PC-3 (cell line): ENCODE results near the gene LINC01488. TPM values are rescaled to one million over a fixed set of nuclear protein-coding genes. Genes with fewer than 3 reads are reported as not detected.

Experiments used
- ATAC-seq: fragments of 200-7000 bp; cut with Tn5 transposase; 2 replicates; pipeline ENCODE4 v1.9.1; 2020; ENCODE audit warnings: mild to moderate bottlenecking, moderate library complexity
- BruUV-seq: library from RNA; stranded (reverse); fragments of 400-500 nt; replicated peaks from 2 replicates; lab custom pipeline; 2021; lab: Mats Ljungman, UMichigan
- CTCF ChIA-PET: fragments of 300-600 bp; sonication (Branson Sonifier 250); formaldehyde crosslinking; loops from one replicate; lab custom pipeline; 2022; ENCODE audit warnings: antibody characterized with exemption; lab: Charles Lee
- POLR2A ChIA-PET: fragments of 300-600 bp; sonication (Branson Sonifier 250); formaldehyde crosslinking; loops from one replicate; lab custom pipeline; 2022; ENCODE audit warnings: antibody characterized with exemption; ENCODE audit not compliant: unreplicated experiment; lab: Charles Lee
- DNase-seq: peaks from one replicate; pipeline ENCODE4 v3.0.0-alpha.2; 2015
- H2AFZ ChIP-seq: fragments of 300-600 bp; sonication (generic); 2 replicates; pipeline ENCODE4 v1.6.0; 2016; ENCODE audit warnings: antibody characterized with exemption, low read length
- H3F3A ChIP-seq: fragments of 300-600 bp; sonication (generic); one replicate; pipeline ENCODE4 v1.6.0; 2017; ENCODE audit warnings: antibody characterized with exemption, low read length, control low read depth, mild to moderate bottlenecking; ENCODE audit not compliant: unreplicated experiment
- H3K27ac ChIP-seq: fragments of 300-600 bp; sonication (generic); 2 replicates; pipeline ENCODE4 v1.5.1; 2016; ENCODE audit warnings: mild to moderate bottlenecking, low read length
- H3K27me3 ChIP-seq: fragments of 300-600 bp; sonication (generic); 2 replicates; pipeline ENCODE4 v1.6.1; 2016; ENCODE audit warnings: low read length, mixed read lengths
- H3K36me3 ChIP-seq: fragments of 300-600 bp; sonication (generic); 2 replicates; pipeline ENCODE4 v1.6.1; 2016; ENCODE audit warnings: low read depth, mixed run types, low read length, mixed read lengths
- H3K4me1 ChIP-seq: fragments of 300-600 bp; sonication (generic); 2 replicates; pipeline ENCODE4 v1.5.1; 2016; ENCODE audit warnings: low read length; ENCODE audit not compliant: insufficient read depth
- H3K4me2 ChIP-seq: fragments of 300-600 bp; sonication (generic); 2 replicates; pipeline ENCODE4 v1.6.0; 2016; ENCODE audit warnings: low read length
- H3K4me3 ChIP-seq: fragments of 300-600 bp; sonication (generic); 2 replicates; pipeline ENCODE4 v1.5.1; 2016; ENCODE audit warnings: mild to moderate bottlenecking, low read length, mixed read lengths
- H3K79me2 ChIP-seq: fragments of 300-600 bp; sonication (generic); 2 replicates; pipeline ENCODE4 v1.6.1; 2017; ENCODE audit warnings: low read length, mixed read lengths
- H3K9ac ChIP-seq: fragments of 300-600 bp; sonication (generic); 2 replicates; pipeline ENCODE4 v1.6.0; 2016; ENCODE audit warnings: mild to moderate bottlenecking, low read length
- H3K9me2 ChIP-seq: fragments of 300-600 bp; sonication (generic); replicated peaks from 2 replicates; pipeline ENCODE4 v1.6.1; 2016; ENCODE audit warnings: mixed run types, low read length, mixed read lengths
- H3K9me3 ChIP-seq: fragments of 300-600 bp; sonication (generic); 2 replicates; pipeline ENCODE4 v1.6.1; 2016; ENCODE audit warnings: low read length, mixed read lengths
- H4K20me1 ChIP-seq: fragments of 300-600 bp; sonication (generic); 2 replicates; pipeline ENCODE4 v1.6.1; 2016; ENCODE audit warnings: low read length, mixed read lengths
- CTCF ChIP-seq: fragments of 300-600 bp; sonication (generic); conservative IDR thresholded peaks from 2 replicates; pipeline ENCODE4 v1.5.1; 2017; ENCODE audit warnings: antibody characterized with exemption, low read depth, mild to moderate bottlenecking, low read length
- EZH2 ChIP-seq: fragments of 300-600 bp; sonication (generic); IDR thresholded peaks from one replicate; pipeline ENCODE4 v1.6.1; 2017; ENCODE audit warnings: antibody characterized with exemption, mild to moderate bottlenecking, low read length; ENCODE audit not compliant: unreplicated experiment
- EZH2phosphoT487 ChIP-seq: fragments of 300-600 bp; sonication (generic); IDR thresholded peaks from 2 replicates; pipeline ENCODE4 v1.6.1; 2018; ENCODE audit warnings: mild to moderate bottlenecking, antibody characterized with exemption, low read length, borderline replicate concordance
- intact Hi-C: fragments of 100-400 bp; cut with micrococcal nuclease; formaldehyde crosslinking; loops from 2 replicates; pipeline ENCODE4 v1.9.0; 2023
- total RNA-seq: library from RNA; depleted of rRNA; stranded (reverse); fragments of >200 nt; gene quantifications from 2 replicates; pipeline ENCODE4 v1.2.3, GENCODE V29; 2014

Gene LINC01488
- total RNA-seq, 1 experiment from 2014 or later: not detected

- H3K4me1 ChIP-seq: peaks cover 14% of the 10 kb centered on the region
- no peak overlapping the region for H3K27ac ChIP-seq
- CTCF ChIA-PET: no interaction called here
- ATAC-seq (no peak), DNase-seq (no peak)
- no peaks in the 10 kb centered on the region for H3K9me2 ChIP-seq
- no peaks in the 10 kb centered on the region for H3F3A ChIP-seq
- intact Hi-C loops: no loop called here
- H2AFZ ChIP-seq: no peak overlapping the region
- H3K9me3 ChIP-seq: no peaks in the 10 kb centered on the region
- no peaks in the 10 kb centered on the region for H3K27me3 ChIP-seq
- BruUV-seq: no TSS peak
- H4K20me1 ChIP-seq: no peaks in the 10 kb centered on the region
- no peak overlapping the region for H3K4me3 ChIP-seq
- no peaks in the 10 kb centered on the region for H3K36me3 ChIP-seq
- no peaks in the 10 kb centered on the region for H3K79me2 ChIP-seq
- H3K4me2 ChIP-seq: no peak overlapping the region
- TF ChIP-seq CTCF (no peak), EZH2phosphoT487 (no peak), EZH2 (no peak)
- POLR2A ChIA-PET: no interaction called here
- no peak overlapping the region for H3K9ac ChIP-seq
Observed at GRCh38 chr11:69499186-69499917, 17.9 kb downstream of the LINC01488 start.

DNA sequence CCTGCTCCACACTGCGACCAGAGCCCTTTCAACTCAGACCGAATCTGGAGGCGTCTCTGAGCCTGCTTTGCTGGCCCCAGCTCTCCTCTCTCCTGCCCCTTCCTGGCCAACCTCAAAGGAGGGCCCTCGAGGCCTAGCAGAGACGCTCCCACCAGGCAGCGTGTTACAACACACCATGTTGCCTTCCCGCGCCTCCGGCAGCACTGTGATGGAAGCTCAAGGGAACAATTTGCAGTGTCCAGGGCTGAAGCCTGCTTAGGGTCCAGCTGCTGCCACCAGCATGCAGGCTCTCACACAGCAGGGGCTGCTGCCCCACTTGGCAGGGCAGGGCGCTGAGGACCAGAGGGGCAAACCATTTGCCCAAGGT is 18.4 kb downstream of the LINC01488 start:
- no peak overlapping the region for H3K27ac ChIP-seq
- no peaks in the 10 kb centered on the region for H3F3A ChIP-seq
- H3K4me3 ChIP-seq: no peak overlapping the region
- no peaks in the 10 kb centered on the region for H3K9me3 ChIP-seq
- H3K27me3 ChIP-seq: no peaks in the 10 kb centered on the region
- intact Hi-C loops: no loop called here
- BruUV-seq: no TSS peak
- no peaks in the 10 kb centered on the region for H4K20me1 ChIP-seq
- TF ChIP-seq EZH2phosphoT487: no peak
- no peak for TF ChIP-seq EZH2
- no peak for TF ChIP-seq CTCF
- no peaks in the 10 kb centered on the region for H3K79me2 ChIP-seq
- H3K9ac ChIP-seq: no peak overlapping the region
- H3K36me3 ChIP-seq: no peaks in the 10 kb centered on the region
- no peak overlapping the region for H3K4me2 ChIP-seq
- DNase-seq (no peak), ATAC-seq (no peak)
- no peaks in the 10 kb centered on the region for H3K9me2 ChIP-seq
- ChIA-PET CTCF (no interaction called here), POLR2A (no interaction called here)
- no peak overlapping the region for H2AFZ ChIP-seq
- peaks cover 14% of the 10 kb centered on the region for H3K4me1 ChIP-seq

- H3F3A ChIP-seq: no peaks in the 10 kb centered on the region
- intact Hi-C loops: no loop called here
- no peak overlapping the region for H2AFZ ChIP-seq
- no peaks in the 10 kb centered on the region for H3K36me3 ChIP-seq
- POLR2A ChIA-PET: no interaction called here
- CTCF ChIA-PET: no interaction called here
- H3K9me3 ChIP-seq: no peaks in the 10 kb centered on the region
- H3K79me2 ChIP-seq: no peaks in the 10 kb centered on the region
- no peaks in the 10 kb centered on the region for H3K9me2 ChIP-seq
- no peak for TF ChIP-seq EZH2
- no peak overlapping the region for H3K9ac ChIP-seq
- H3K27me3 ChIP-seq: no peaks in the 10 kb centered on the region
- DNase-seq (no peak), ATAC-seq (no peak)
- H3K4me3 ChIP-seq: no peak overlapping the region
- H4K20me1 ChIP-seq: no peaks in the 10 kb centered on the region
- H3K4me1 ChIP-seq: peaks cover 14% of the 10 kb centered on the region
- no peak overlapping the region for H3K27ac ChIP-seq
- BruUV-seq: no TSS peak
- no peak overlapping the region for H3K4me2 ChIP-seq
Observed at GRCh38 chr11:69500285-69501120, 19.0 kb downstream of the LINC01488 start.
